Transverse colon (tissue), 4 donors: Measurements from ENCODE around the gene LRIG1. TPM values are rescaled to one million over a fixed set of nuclear protein-coding genes. Genes with fewer than 3 reads are reported as not detected.
A peak's percentile ranks its signal among the peaks of the same experiment; 100 is the strongest.

Source experiments
- DNase-seq: peaks from one replicate; pipeline ENCODE4 v3.0.0-alpha.2; 2019
- H3K27ac ChIP-seq, 4 donors: fragments of 200-600 bp; sonication (generic); 2 replicates each; pipeline ENCODE4 v1.5.1; 2016 to 2018; ENCODE audit warnings: inconsistent platforms in 4 of 4
- H3K27me3 ChIP-seq: fragments of 200-600 bp; sonication (generic); 2 replicates; pipeline ENCODE4 v1.5.1; 2017; ENCODE audit warnings: inconsistent platforms
- H3K36me3 ChIP-seq, 4 donors: fragments of 200-600 bp; sonication (generic); 2 replicates each; pipeline ENCODE4 v1.5.1; 2017 to 2019; ENCODE audit warnings: inconsistent platforms in 4 of 4
- H3K4me1 ChIP-seq, 4 donors: fragments of 200-600 bp; sonication (generic); 2 replicates each; pipeline ENCODE4 v1.5.1; 2017 to 2020; ENCODE audit warnings: inconsistent platforms in 4 of 4
- H3K4me3 ChIP-seq, 4 donors: fragments of 200-600 bp; sonication (generic); 1 replicate in 1 of 4; 2 replicates in 3 of 4; pipeline versions ENCODE4 v1.5.1 to v1.6.1; 2017 to 2019; ENCODE audit warnings: inconsistent platforms in 4 of 4
- H3K9me3 ChIP-seq, 2 donors: fragments of 200-600 bp; sonication (generic); 2 replicates each; pipeline ENCODE4 v1.5.1; 2017 to 2019; ENCODE audit warnings: inconsistent platforms in 2 of 2
- EP300 ChIP-seq: sonication (generic); formaldehyde crosslinking; IDR thresholded peaks from one replicate; pipeline ENCODE4 v1.6.1; 2017; ENCODE audit warnings: antibody characterized with exemption, low read depth
- POLR2A ChIP-seq: fragments of 450-650 bp; IDR thresholded peaks from one replicate; pipeline ENCODE4 v1.6.1; 2016; ENCODE audit warnings: antibody characterized with exemption, mild to moderate bottlenecking, moderate library complexity
- POLR2AphosphoS5 ChIP-seq, 3 donors: sonication (generic); formaldehyde crosslinking; IDR thresholded peaks; one replicate each; pipeline ENCODE4 v1.6.1; 2016; ENCODE audit warnings: antibody characterized with exemption in 3 of 3
- WGBS, 2 donors: methylation state at CpG; one replicate each; pipeline ENCODE4 v1.1.5; 2018; ENCODE audit warnings: low coverage in 1 of 2; 5-methylcytosine and 5-hydroxymethylcytosine counted together
- in situ Hi-C, 4 donors: fragments of 200-750 bp; cut with MboI; loops; one replicate each; pipeline versions ENCODE4 v1.15.0 to v1.15.1; 2017; ENCODE audit warnings: low sequenced_read_pairs in 3 of 4, low pct_ligation_motif_present in 1 of 4, low pct_unique_long_range_greater_than_20kb in 1 of 4
- intact Hi-C: fragments of 100-400 bp; cut with DNase I; formaldehyde crosslinking; loops from one replicate; pipeline ENCODE4 v1.15.1; 2023; ENCODE audit warnings: low total_unique reads
- total RNA-seq, 4 donors: library from RNA; depleted of rRNA; stranded (reverse); fragments of >200 nt; gene quantifications; one replicate each; pipeline ENCODE4 v1.1.0, GENCODE V29; 2016
- TF ChIP-seq, protein P1 (sequence below), 5 experiments: fragments of 200-600 bp in 3 of 5; fragments of 450-650 bp in 2 of 5; sonication (generic) in 3 of 5; IDR thresholded peaks; 1 replicate in 2 of 5; 2 replicates in 3 of 5; pipeline ENCODE4 v1.5.1; 2016 to 2017; ENCODE audit warnings: antibody characterized with exemption in 5 of 5, inconsistent platforms in 3 of 5, mild to moderate bottlenecking in 2 of 5, moderate library complexity in 1 of 5

LRIG1 gene
- total RNA-seq, 4 donors from 2014 or later, result 67.2 to 87.6 (median 79.3) TPM

DNA sequence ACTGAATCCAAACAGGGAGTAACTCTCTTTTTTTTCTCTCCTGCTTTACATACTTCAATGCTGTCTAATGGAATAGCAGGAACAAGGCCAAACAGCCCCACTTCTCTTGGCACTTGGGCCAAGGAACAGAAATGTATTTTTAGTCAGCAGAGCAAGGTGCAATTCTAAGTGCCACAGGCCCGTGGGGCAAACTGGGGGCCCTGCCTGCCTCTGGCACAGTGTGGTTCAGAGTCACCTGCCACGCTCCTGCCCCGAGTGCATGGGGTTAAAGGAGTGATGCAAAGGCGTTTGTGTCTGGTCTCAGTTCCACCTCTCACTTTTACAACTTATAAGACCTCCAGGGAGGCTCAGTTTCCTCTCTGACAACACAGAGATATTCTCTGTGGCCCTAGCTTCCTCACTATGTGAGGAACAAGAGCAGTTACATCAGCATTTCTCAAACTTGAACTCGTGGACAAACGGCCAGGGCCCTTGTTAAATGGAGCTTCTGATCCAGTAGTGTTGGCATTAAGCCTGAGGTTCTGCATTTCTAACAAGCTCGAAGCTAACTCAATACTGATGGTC, 51.3 kb downstream of the LRIG1 start:
- H3K9me3 ChIP-seq, result no peaks in the 10 kb centered on the region
- in situ Hi-C loops, result no loop called here

DNA sequence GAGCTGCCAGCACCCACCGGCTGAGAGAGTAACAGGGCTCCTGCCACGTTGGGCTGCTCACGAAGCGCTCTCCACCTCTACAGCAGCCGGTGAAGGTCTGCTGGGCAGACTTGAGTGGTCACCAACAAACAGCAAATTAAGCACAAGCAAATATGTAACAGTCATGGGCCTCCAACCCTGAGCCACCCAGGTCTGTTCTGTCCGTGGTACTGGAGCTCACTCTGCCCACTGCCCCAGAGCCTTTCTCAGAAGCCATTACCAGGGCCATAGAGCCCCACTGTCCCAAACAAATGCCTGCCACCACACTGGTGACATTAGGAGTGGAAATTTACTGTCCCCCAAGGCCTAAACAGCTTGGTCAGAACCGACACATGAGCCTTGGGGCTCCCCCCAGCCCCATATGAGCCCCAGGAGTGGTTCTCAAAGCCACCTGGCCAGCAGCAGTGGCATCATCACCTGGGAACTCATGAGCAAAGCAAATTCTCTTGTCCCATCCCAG, 56.6 kb downstream of the LRIG1 start:
- Histone ChIP-seq H3K9me3 (no peaks in the 10 kb centered on the region), H3K4me1 (peaks cover 51 to 81% (median 72%) of the 10 kb centered on the region in 4 donors), H3K27me3 (no peaks in the 10 kb centered on the region), H3K4me3 (no peak overlapping the region), H3K27ac (peak overlapping the region; percentile 49 to 81 (median 72)), H3K36me3 (no peaks in the 10 kb centered on the region)
- TF ChIP-seq POLR2AphosphoS5 (IDR thresholded peaks at IDR 0.05) (no peak), POLR2A (no peak), EP300 (no peak)
- TF ChIP-seq, protein P1, sequence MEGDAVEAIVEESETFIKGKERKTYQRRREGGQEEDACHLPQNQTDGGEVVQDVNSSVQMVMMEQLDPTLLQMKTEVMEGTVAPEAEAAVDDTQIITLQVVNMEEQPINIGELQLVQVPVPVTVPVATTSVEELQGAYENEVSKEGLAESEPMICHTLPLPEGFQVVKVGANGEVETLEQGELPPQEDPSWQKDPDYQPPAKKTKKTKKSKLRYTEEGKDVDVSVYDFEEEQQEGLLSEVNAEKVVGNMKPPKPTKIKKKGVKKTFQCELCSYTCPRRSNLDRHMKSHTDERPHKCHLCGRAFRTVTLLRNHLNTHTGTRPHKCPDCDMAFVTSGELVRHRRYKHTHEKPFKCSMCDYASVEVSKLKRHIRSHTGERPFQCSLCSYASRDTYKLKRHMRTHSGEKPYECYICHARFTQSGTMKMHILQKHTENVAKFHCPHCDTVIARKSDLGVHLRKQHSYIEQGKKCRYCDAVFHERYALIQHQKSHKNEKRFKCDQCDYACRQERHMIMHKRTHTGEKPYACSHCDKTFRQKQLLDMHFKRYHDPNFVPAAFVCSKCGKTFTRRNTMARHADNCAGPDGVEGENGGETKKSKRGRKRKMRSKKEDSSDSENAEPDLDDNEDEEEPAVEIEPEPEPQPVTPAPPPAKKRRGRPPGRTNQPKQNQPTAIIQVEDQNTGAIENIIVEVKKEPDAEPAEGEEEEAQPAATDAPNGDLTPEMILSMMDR (IDR thresholded peaks at IDR 0.05), result no peak
- in situ Hi-C loops, result no loop called here
- no peak for DNase-seq
- 72% methylated on average over 7 of the region's 7 CpGs; no CpG with 5 or more reads in 1 of the 2 donors for WGBS, 2 donors
- intact Hi-C loops, result no loop called here

More for the DNA sequence above, 51.3 kb downstream of the LRIG1 start:
- H3K4me3 ChIP-seq, result no peak overlapping the region
- TF ChIP-seq, protein P1 (IDR thresholded peaks at IDR 0.05), result no peak
- TF ChIP-seq POLR2A, result no peak
- TF ChIP-seq EP300, result no peak
- no peak for TF ChIP-seq POLR2AphosphoS5 (IDR thresholded peaks at IDR 0.05)
- H3K27ac ChIP-seq, result peak overlapping the region; percentile 68 to 77 (median 76)
- H3K4me1 ChIP-seq, result peaks cover 42 to 80% (median 66%) of the 10 kb centered on the region in 4 donors
- no peaks in the 10 kb centered on the region for H3K27me3 ChIP-seq
- DNase-seq, result no peak
- 0 to 24% methylated on average over 1 to 7 of the region's 7 CpGs for WGBS, 2 donors
- H3K36me3 ChIP-seq, result no peaks in the 10 kb centered on the region
- intact Hi-C loops, result no loop called here

DNA sequence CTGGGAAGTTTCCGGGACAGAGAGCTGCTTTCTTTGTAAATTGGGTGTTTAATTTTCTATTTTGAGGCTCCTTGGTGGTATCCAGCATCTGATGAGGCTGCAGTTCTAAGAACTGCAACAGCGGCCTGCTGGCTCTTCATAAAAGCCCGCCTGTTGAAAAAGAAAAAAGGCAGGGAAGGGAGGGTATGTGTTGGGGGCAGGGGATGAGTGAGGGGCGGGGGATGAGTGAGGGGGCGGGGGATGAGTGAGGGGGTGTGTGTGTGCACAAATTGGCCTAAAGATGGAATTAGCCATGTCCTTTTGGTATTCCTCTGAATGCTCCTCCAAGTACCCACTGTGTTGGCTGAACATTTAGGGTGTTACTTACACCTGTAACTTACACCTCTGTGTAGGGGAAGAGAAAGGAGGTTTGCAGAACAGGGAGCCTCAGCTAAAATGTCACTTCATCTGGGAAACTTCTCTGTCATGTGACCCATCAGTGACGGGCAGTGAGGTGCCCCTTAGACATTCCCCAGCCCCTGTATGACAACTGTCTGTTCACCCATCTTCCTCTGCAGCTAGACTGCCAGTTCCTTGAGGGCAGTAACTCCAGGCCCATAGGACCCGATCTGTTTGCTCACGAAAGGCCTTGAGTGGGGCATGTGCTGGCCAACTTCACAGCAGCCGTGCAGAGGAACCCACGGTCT, 57.6 kb downstream of the LRIG1 start:
- in situ Hi-C loops (no loop called here), intact Hi-C loops (no loop called here)
- Histone ChIP-seq H3K27ac (peak overlapping the region; percentile 81 to 82 (median 81)), H3K36me3 (no peaks in the 10 kb centered on the region), H3K4me1 (peaks cover 51 to 76% (median 70%) of the 10 kb centered on the region in 4 donors), H3K9me3 (no peaks in the 10 kb centered on the region), H3K27me3 (no peaks in the 10 kb centered on the region), H3K4me3 (peak overlapping the region in 1 of 4 donors; percentile 12)
- 64 to 66% methylated on average over 2 to 10 of the region's 10 CpGs for WGBS, 2 donors
- no peak for TF ChIP-seq EP300
- no peak for TF ChIP-seq POLR2AphosphoS5 (IDR thresholded peaks at IDR 0.05)
- no peak for TF ChIP-seq POLR2A
- TF ChIP-seq, protein P1 (IDR thresholded peaks at IDR 0.05), result no peak
- no peak for DNase-seq

DNA sequence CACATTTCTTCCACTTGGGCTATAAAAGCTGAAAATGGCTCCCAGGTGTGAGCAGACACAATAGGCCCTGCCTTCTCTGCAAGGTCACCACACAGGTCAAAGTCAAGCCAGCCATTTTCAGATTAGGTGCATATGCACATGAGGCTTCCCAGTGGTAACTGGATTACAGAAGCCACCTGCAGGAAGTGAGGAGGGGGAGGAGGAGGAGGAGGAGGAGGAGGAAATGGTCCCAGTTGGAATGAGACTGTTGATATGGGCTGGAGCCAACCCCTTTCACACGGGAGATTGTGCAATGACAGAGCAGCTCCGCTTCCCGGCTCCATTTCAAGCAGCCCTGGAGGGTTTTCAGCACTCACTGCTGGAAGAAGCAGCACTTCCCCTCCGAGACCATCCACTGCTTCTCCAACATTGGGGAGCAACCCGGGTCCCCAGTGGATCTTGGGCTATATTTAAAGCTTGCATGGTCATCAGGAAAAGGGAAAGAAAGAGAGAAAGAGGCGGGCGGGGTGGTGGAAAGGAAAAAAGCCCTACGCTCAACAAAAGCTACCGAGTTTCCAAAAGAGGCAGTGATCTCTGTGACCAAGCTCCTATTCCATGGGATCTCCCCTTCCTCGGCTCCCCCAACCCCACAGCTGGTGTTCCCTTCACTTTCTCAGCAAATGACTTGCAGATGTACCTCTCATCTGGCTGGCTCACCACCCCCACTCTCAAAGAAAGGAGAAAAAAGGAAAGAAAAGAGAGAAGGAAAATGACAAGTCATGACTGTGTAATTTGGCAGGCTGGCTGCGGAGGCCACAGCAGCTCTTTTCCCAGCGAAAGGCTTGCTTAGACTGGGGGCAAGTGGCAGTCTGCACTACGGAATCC, 58.3 kb downstream of the LRIG1 start:
- H3K4me3 ChIP-seq, result peak overlapping the region in 1 of 4 donors; percentile 12
- H3K9me3 ChIP-seq, result no peaks in the 10 kb centered on the region
- no peaks in the 10 kb centered on the region for H3K27me3 ChIP-seq
- H3K27ac ChIP-seq, result peak overlapping the region; percentile 81 to 82 (median 81)
- TF ChIP-seq, protein P1 (IDR thresholded peaks at IDR 0.05), result peak in 1 of 5 experiments; percentile 17
- TF ChIP-seq EP300, result no peak
- TF ChIP-seq POLR2AphosphoS5 (IDR thresholded peaks at IDR 0.05), result peak in 2 of 3 donors; percentile 24 to 61
- no peak for TF ChIP-seq POLR2A
- WGBS, 2 donors, result 24 to 43% methylated on average over 3 to 13 of the region's 13 CpGs
- peaks cover 51 to 83% (median 72%) of the 10 kb centered on the region in 4 donors for H3K4me1 ChIP-seq
- intact Hi-C loops (no loop called here), in situ Hi-C loops (no loop called here)
- DNase-seq, result peak; percentile 78
- no peaks in the 10 kb centered on the region for H3K36me3 ChIP-seq
